Liver (tissue), 3 donors: ENCODE data around the gene BAIAP3.

Source experiments
- ATF3 ChIP-seq: IDR thresholded peaks from 2 replicates; pipeline ENCODE4 v1.6.1; 2016; ENCODE audit warnings: antibody characterized with exemption
- CTCF ChIP-seq: fragments of 150-350 bp; IDR thresholded peaks from 2 replicates; pipeline ENCODE4 v1.5.1; 2017; ENCODE audit warnings: improper control_type of control experiment, low read depth, low read length; ENCODE audit not compliant: missing input control
- FOXA2 ChIP-seq: IDR thresholded peaks from 2 replicates; pipeline ENCODE4 v1.6.1; 2016; ENCODE audit warnings: antibody characterized with exemption
- GABPA ChIP-seq, 2 donors: IDR thresholded peaks in 1 of 2; conservative IDR thresholded peaks in 1 of 2; 2 replicates each; pipeline ENCODE4 v1.6.1; 2016; ENCODE audit warnings: antibody characterized with exemption in 2 of 2, mild to moderate bottlenecking in 1 of 2, moderate library complexity in 1 of 2
- JUND ChIP-seq, 2 donors: IDR thresholded peaks; 2 replicates each; pipeline ENCODE4 v1.6.1; 2016; ENCODE audit warnings: antibody characterized with exemption in 2 of 2
- MAX ChIP-seq: IDR thresholded peaks from 2 replicates; pipeline ENCODE4 v1.6.1; 2016; ENCODE audit warnings: antibody characterized with exemption
- NR2F2 ChIP-seq: IDR thresholded peaks from 2 replicates; pipeline ENCODE4 v1.6.1; 2016; ENCODE audit warnings: antibody characterized with exemption
- RAD21 ChIP-seq, 2 donors: IDR thresholded peaks; 2 replicates each; pipeline ENCODE4 v1.6.1; 2016; ENCODE audit warnings: antibody characterized with exemption in 2 of 2, mild to moderate bottlenecking in 2 of 2
- REST ChIP-seq: IDR thresholded peaks from 2 replicates; pipeline ENCODE4 v1.6.1; 2016; ENCODE audit warnings: antibody characterized with exemption, mild to moderate bottlenecking
- SP1 ChIP-seq: IDR thresholded peaks from 2 replicates; pipeline ENCODE4 v1.6.1; 2018; ENCODE audit warnings: antibody characterized with exemption, mild to moderate bottlenecking
- TAF1 ChIP-seq: conservative IDR thresholded peaks from 2 replicates; pipeline ENCODE4 v1.6.1; 2016; ENCODE audit warnings: antibody characterized with exemption, mild to moderate bottlenecking
- YY1 ChIP-seq: IDR thresholded peaks from 2 replicates; pipeline ENCODE4 v1.6.1; 2016; ENCODE audit warnings: antibody characterized with exemption, mild to moderate bottlenecking
- ZBTB33 ChIP-seq: IDR thresholded peaks from 2 replicates; pipeline ENCODE4 v1.6.1; 2016; ENCODE audit warnings: antibody characterized with exemption
- donor health status: healthy.
- donor health status: healthy.

- TF ChIP-seq ATF3 (no peak), RAD21 (IDR thresholded peaks at IDR 0.05) (no peak), CTCF (no peak), YY1 (no peak), JUND (IDR thresholded peaks at IDR 0.05) (no peak), GABPA (IDR thresholded peaks at IDR 0.05 in 1 of 2, conservative IDR thresholded peaks at IDR 0.05 in 1 of 2) (no peak), NR2F2 (no peak), REST (no peak), MAX (no peak), TAF1 (no peak), ZBTB33 (no peak), SP1 (no peak), FOXA2 (no peak)
Measured at GRCh38 chr16:1308036-1308976, 25.1 kb upstream of the BAIAP3 start.
